DOHH2 (cell line): ENCODE results near the gene CDC5L.

ENCODE experiments used
- H3F3A ChIP-seq: fragments of 200-600 bp; sonication (generic), shearing (Covaris generic); 2 replicates; pipeline ENCODE4 v1.6.0; 2016; ENCODE audit warnings: antibody characterized with exemption, mild to moderate bottlenecking; ENCODE audit not compliant: control insufficient read depth, insufficient read depth
- H3K27ac ChIP-seq: fragments of 200-600 bp; sonication (generic); 2 replicates; pipeline ENCODE4 v1.5.1; 2014; ENCODE audit warnings: low read depth, mild to moderate bottlenecking, low read length, moderate library complexity
- H3K27me3 ChIP-seq: fragments of 200-600 bp; sonication (generic); 2 replicates; pipeline ENCODE4 v1.6.1; 2014; ENCODE audit warnings: mild to moderate bottlenecking, low read length, mixed read lengths; ENCODE audit not compliant: control insufficient read depth
- H3K36me3 ChIP-seq: fragments of 200-600 bp; sonication (generic); 2 replicates; pipeline ENCODE4 v1.6.1; 2014; ENCODE audit warnings: mild to moderate bottlenecking, low read length, moderate library complexity, mixed read lengths; ENCODE audit not compliant: control insufficient read depth
- H3K4me1 ChIP-seq: fragments of 200-600 bp; sonication (generic); 2 replicates; pipeline ENCODE4 v1.6.1; 2014; ENCODE audit warnings: mild to moderate bottlenecking, low read length, mixed read lengths; ENCODE audit not compliant: control insufficient read depth
- H3K4me2 ChIP-seq: fragments of 200-600 bp; sonication (generic); 2 replicates; pipeline ENCODE4 v1.6.0; 2014; ENCODE audit warnings: mild to moderate bottlenecking, low read length, moderate library complexity
- H3K4me3 ChIP-seq: fragments of 200-600 bp; sonication (generic); 2 replicates; pipeline ENCODE4 v1.5.1; 2014; ENCODE audit warnings: mild to moderate bottlenecking, low read length, mixed read lengths
- H3K79me2 ChIP-seq: fragments of 200-600 bp; sonication (generic); 2 replicates; pipeline ENCODE4 v1.6.1; 2014; ENCODE audit warnings: mild to moderate bottlenecking, low read length, mixed read lengths; ENCODE audit not compliant: control insufficient read depth
- H3K9me2 ChIP-seq: fragments of 200-600 bp; sonication (generic); replicated peaks from 2 replicates; pipeline ENCODE4 v1.6.1; 2014; ENCODE audit warnings: mild to moderate bottlenecking, low read length, mixed read lengths; ENCODE audit not compliant: control insufficient read depth
- H3K9me3 ChIP-seq: fragments of 200-600 bp; sonication (generic); 2 replicates; pipeline ENCODE4 v1.6.1; 2014; ENCODE audit warnings: antibody characterized with exemption, low read length, mixed read lengths; ENCODE audit not compliant: control insufficient read depth, insufficient read depth
- H4K20me1 ChIP-seq: fragments of 200-600 bp; sonication (generic); 2 replicates; pipeline ENCODE4 v1.6.0; 2014; ENCODE audit warnings: low read depth, mild to moderate bottlenecking, antibody characterized with exemption, low read length, moderate library complexity; ENCODE audit not compliant: control insufficient read depth, insufficient read depth
- CTCF ChIP-seq: fragments of 200-600 bp; sonication (generic); IDR thresholded peaks from one replicate; pipeline ENCODE4 v1.5.1; 2014; ENCODE audit warnings: antibody characterized with exemption, mild to moderate bottlenecking, low read depth, low read length; ENCODE audit not compliant: poor library complexity, severe bottlenecking
- EZH2phosphoT487 ChIP-seq: fragments of 200-600 bp; sonication (generic); IDR thresholded peaks from 2 replicates; pipeline ENCODE4 v1.6.1; 2017; ENCODE audit warnings: borderline replicate concordance, mild to moderate bottlenecking, antibody characterized with exemption, low read length, moderate library complexity, mixed read lengths

The CDC5L gene

GRCh38 chr6:44404715-44405099 lies 17.2 kb downstream of the CDC5L start:
- Histone ChIP-seq H3K79me2 (peaks cover 25% of the 10 kb centered on the region), H3K27me3 (no peaks in the 10 kb centered on the region), H3K4me2 (no peak overlapping the region), H3K4me3 (no peak overlapping the region), H3K27ac (no peak overlapping the region), H3K4me1 (no peaks in the 10 kb centered on the region), H3K9me2 (no peaks in the 10 kb centered on the region), H4K20me1 (no peaks in the 10 kb centered on the region), H3F3A (no peaks in the 10 kb centered on the region), H3K36me3 (peaks cover 88% of the 10 kb centered on the region), H3K9me3 (0 out of 2 replicates have a peak, but pooled peaks cover 3% of the 10 kb centered on the region)
- no peak for TF ChIP-seq CTCF
- TF ChIP-seq EZH2phosphoT487, result no peak

GRCh38 chr6:44407951-44408670 lies 20.6 kb downstream of the CDC5L start:
- no peaks in the 10 kb centered on the region for H3F3A ChIP-seq
- no peaks in the 10 kb centered on the region for H3K9me2 ChIP-seq
- no peaks in the 10 kb centered on the region for H4K20me1 ChIP-seq
- H3K4me3 ChIP-seq, result no peak overlapping the region
- H3K4me2 ChIP-seq, result no peak overlapping the region
- H3K27me3 ChIP-seq, result no peaks in the 10 kb centered on the region
- H3K9me3 ChIP-seq, result 0 out of 2 replicates have a peak, but pooled peaks cover 3% of the 10 kb centered on the region
- no peak overlapping the region for H3K27ac ChIP-seq
- no peaks in the 10 kb centered on the region for H3K4me1 ChIP-seq
- H3K36me3 ChIP-seq, result peaks cover 92% of the 10 kb centered on the region
- TF ChIP-seq CTCF (no peak), EZH2phosphoT487 (no peak)
- H3K79me2 ChIP-seq, result peaks cover 35% of the 10 kb centered on the region

- Histone ChIP-seq H4K20me1 (no peaks in the 10 kb centered on the region), H3K4me3 (no peak overlapping the region), H3K9me3 (0 out of 2 replicates have a peak, but pooled peaks cover 3% of the 10 kb centered on the region), H3K9me2 (no peaks in the 10 kb centered on the region), H3F3A (no peaks in the 10 kb centered on the region), H3K79me2 (peaks cover 45% of the 10 kb centered on the region), H3K27ac (no peak overlapping the region), H3K27me3 (no peaks in the 10 kb centered on the region), H3K4me1 (no peaks in the 10 kb centered on the region), H3K36me3 (peaks cover 93% of the 10 kb centered on the region), H3K4me2 (no peak overlapping the region)
- TF ChIP-seq CTCF, result no peak
- TF ChIP-seq EZH2phosphoT487, result no peak
Observed at GRCh38 chr6:44409207-44409794, 21.8 kb downstream of the CDC5L start.
